Stimulated activated CD4-positive, alpha-beta T cell treated with anti-CD3 and anti-CD28 coated beads, TNF-alpha, amount 100 ng/mL, for 1 hour (primary cell): ENCODE measurements around the gene STAMBP.
A peak's percentile ranks its signal among the peaks of the same experiment; 100 is the strongest.
"Not testable (repeated sequence)": the region's sequence is repeated elsewhere in the genome, so short reads cannot be mapped to it uniquely, and the experiment has no call there.

Source experiments
- DNase-seq, 3 donors: peaks; one replicate each; pipeline ENCODE4 v3.0.0-alpha.2; 2020; ENCODE audit warnings: low read depth in 3 of 3, low spot score in 1 of 3

Gene STAMBP

DNA sequence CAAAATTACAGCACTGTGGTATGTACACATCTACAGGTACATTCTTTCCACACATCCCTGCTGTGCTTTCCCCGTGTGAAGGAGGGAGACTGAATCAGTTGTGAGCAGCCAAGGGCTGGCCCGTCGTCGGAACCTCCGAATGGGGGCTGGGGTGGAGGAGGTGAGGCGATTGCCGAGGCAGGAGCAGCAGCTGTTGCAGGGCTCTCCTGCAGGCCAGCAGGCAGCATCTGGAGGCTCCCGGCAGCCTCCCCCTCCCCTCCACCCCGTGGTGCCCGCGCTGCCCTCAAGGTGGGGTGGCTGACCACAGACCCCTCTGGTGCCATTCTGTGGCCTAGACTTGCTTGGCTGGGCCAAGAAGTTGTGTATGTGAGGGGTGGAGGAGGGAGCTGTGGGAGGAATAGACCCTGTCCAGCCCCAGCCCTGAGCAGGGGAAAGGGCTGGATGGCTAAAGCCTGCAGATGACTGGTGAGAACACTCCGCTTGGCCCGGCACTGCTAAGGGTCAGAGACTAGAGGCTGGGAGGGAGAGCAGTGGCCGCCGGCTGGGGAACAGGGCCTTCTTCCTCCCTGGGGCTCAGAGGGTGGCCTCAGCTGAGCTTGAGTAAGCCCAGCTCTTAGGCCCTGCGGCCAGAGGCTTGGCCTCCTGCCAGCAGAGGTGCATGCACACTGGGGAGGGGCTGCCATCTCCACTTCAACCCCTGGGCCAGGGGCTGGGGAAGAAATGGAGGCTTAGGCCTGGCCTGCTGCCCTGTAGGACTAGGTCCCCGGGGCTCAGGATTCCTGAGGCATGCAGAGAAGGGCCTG lies 7.6 kb downstream of the STAMBP start:
- no peak for DNase-seq

DNA sequence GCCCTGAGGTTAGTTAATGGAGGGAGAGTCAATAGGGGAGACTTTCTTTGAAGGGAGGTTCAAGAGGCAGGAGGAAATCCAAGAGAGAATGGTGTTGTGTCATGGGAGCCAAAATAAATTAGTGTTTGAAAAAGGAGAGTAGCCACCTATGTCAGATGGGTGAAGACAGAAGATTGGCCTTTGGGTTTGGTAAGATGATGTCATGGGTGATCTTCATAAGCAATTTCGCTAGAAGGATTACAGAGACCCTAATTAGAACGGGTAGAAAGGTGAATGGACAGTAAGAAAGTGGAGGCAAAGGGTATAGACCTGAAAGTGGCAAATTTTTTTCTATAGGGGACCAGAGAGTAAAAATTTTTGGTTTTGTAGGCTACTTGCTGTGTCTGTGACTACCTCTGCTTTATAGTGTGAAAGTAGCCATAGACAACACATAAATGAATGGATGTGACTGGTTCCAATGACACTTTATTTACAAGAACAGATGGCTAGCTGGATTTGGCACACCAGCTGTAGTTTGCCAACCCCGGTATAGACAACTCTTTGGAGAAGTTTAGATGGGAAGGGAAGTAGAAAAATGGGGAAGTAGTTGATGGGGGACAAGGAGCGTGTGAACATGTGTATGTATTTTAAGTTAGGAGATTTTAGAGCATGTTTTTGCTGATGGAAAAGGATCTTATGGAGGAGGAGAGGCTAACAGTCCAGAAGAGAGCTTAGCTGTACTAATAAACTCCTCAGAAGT lies 9.3 kb downstream of the STAMBP start:
- DNase-seq, result no peak

DNA sequence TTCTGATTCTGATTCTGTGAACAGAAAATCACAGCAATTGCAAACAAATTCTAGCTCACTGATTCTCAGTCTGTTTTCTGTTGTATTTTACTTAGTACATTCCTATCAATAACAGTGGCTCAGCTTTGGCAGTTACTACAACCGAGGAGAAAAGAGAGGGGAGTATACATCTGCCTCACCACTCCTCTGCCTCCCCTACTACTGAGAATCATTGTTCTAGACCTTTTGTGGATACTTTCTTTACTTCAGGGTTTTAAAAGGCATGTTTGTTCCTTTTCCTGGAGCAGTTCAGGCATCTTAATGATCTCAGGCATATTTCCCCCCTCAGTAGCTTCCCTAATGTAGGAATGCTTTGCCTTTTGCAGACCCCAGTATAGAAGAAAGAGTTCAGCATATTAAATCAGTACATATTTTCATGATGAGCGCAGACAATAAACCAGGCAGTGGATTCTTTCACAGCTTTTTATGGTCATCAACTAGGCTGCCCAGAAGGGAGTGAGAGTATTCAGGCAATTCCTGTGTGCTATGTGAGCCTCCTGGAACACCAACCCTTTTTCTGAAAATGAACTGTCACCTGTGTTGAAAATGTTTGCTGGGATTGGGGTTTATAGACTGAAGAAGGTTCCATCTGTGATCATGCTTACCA lies 10.3 kb downstream of the STAMBP start:
- DNase-seq, result no peak

DNA sequence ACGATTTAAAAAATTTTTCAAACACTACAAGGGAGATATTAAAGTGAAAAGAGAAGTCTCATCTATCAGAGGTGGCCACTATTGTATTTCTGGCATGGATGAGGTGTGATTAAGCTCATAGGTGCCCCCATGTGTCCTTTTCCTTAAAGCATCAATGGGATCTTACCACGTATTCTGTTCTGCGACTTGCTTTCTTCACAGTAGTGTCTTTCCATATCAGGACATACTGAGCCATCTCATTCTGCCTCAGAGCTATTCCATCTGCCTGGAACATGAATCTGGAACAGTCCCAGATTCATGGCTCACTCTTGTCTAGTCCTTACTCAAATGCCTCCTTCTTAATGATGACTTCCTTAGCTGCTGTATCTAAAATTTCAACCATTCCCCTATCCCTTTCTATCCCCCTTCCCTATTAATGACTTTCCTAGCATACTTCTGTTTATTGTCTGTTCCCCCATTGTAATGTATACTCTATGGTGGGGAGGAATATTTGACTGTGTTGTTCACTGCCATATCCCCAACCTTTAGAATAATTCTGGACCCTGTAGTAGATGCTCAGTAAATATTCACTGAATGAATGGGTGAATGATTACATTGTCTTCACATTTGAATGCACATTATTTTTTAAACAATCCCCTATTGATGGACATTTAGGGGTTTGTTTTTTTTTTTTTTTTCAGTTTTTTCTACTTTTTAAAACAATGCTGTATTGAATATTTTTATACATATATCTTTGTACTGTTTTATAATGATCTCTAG lies 11.1 kb downstream of the STAMBP start:
- DNase-seq, result no peak

DNA sequence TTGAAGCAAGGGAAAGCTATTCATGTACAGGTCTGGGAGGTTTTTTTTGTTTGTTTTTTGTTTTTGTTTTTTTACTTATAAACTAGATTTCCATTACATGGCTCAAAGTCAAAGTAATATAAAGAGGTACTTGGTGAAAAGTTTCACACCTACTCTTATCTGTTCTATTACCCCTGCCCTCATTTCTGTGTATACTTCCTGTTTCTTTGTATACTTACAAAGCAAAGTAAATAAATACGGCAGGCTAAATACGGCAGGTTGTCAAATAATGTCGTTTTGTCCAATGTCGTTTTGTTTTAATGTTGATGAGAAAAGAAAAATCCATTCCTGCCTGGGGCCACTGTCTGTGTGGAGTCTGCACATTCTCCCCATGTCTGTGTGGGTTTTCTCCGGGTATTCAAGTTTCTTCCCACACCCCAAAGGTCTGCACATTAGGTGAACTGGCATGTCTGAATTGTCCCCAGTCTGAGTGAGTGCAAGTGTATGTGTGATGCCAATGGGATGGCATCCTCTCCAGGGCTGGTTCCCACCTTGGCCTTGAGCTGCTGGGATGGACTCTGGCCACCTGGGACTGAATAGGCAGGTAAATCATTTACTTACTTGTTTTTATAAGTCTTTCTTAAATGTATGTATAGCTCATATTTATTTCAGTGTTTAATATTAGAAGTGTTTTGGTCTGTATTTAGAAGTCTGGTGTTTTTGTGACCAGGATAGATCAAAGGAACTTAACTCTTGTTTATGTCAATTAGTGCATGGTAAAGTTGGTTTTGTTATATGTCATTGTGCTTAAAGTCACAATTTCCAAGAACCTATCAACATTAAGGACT lies 13.4 kb downstream of the STAMBP start:
- DNase-seq, result no peak

DNA sequence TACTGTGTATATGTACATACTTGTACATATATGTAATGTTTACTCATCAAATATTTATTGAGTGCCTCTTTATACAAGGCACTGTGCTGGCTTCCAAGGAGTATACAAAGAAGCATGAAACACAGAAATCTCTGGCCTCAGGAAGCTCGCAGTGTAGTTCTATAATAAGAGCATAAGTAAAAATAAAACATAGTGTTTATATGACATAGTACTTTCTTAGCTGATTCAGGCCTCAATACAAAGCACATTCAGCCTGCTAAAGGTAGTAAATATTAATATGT lies 13.9 kb downstream of the STAMBP start:
- DNase-seq, result no peak

DNA sequence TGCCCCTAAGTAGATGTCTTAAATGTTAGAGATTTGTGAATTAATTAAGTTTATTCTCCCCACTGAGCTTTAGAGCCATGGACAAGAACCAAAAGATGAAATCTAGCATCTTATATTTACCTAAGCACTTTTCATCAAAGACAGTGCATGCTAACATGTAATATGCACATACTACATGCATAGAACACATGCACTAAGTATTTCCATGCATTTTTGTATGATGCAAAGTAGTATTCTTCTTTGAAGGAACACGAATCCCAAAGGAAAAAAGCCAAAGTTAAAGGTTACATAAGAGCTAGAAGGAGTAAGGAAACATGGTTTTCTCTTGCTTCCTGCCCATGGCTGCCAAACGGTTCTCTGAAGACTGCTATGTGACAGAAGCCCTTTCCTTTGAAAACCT lies 15.3 kb downstream of the STAMBP start:
- DNase-seq, result no peak

DNA sequence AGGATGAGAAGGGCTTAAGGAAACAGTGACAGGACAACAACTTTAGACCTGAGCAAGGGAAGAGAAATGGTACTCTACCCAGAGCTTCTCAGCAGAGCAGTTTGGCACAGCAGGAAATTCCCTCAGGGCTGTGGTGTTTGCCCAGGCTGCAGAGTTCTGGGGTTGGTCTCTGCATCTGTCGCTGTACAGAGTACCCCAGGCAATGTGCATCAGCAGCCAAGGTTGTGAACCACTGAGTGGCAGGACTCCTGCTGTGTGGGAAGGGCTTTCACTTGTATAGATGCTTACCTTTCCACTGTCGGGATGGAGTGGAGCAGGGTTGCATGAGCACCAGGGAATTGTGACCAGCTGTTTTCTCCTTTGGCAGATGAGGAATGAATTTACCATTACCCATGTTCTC lies 21.2 kb downstream of the STAMBP start:
- no peak for DNase-seq

DNA sequence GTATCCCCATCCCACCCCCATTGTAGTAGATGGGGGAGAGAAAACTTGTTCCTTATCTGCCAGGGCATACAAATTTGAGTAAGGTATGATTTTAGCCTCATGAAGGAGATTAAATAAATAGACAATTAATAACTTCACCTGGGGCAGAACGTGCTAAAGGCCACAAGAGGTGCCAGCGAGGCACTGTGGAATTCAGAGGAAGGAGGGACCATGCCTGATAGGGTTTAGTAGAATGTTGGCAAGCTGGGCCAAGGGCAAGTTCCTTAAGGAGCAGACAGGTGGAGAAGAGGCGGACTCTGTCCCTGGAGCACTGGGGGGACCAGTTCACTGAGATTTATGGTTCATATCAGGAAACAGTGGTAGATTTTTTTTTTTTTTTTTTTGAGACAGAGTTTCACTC lies 22.5 kb downstream of the STAMBP start:
- no peak for DNase-seq

DNA sequence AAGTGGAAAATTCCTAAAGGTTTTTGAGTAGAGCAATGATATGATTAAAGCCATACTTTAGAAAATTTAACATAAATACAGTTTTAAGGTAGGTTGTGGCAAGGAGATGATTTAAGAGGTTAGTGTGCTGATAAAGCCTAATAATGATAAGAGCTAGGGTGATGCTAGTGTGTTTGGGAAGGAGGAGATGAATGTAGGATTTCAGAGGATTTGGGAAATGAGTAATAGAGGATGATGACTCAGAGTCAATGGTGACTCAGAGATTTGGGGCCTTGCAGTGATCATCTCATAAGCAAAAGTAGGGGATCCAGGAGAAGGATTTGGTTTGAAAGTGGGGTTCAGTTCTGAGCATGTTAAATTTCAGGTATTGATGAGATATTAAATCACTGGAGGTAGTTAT lies 23.3 kb downstream of the STAMBP start:
- no peak for DNase-seq

DNA sequence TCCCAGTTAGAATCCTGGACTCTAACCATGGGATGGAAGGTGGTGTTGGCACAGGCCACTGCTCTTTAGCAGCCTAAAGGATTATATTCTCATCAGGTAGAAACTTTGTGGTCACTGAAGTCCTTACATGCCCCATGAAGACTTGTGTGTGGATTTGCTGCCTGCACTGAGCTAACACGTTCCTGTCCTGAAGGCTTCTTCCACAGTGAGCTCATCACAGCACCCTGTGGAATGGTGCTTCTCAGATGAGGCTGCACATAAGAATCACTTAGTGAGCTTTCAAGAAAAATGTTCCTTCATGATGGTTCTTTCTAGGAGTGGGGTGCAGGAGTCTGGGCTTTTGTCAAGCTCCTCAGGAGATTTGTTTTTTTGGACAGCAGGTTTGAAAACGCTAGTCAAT lies 26.8 kb downstream of the STAMBP start:
- DNase-seq, result no peak

DNA sequence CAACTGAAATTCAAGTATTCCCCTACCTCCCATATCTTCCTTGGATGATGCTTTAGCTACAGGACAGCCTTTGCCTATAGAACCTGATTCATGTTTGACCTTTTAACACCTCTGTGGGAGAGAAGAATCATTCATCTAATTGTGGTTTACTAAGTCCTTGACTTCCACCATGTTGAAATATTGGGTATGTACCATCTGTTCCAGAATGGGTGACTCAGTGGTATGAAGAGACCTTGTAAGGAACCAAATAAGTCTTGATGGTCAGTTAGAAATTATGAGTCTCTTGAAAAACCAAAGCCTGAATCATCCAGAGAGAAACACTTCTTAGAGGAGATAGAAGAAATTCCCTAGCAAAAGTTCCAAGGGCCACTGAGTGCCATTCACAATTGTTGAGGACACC lies 27.5 kb downstream of the STAMBP start:
- no peak for DNase-seq

DNA sequence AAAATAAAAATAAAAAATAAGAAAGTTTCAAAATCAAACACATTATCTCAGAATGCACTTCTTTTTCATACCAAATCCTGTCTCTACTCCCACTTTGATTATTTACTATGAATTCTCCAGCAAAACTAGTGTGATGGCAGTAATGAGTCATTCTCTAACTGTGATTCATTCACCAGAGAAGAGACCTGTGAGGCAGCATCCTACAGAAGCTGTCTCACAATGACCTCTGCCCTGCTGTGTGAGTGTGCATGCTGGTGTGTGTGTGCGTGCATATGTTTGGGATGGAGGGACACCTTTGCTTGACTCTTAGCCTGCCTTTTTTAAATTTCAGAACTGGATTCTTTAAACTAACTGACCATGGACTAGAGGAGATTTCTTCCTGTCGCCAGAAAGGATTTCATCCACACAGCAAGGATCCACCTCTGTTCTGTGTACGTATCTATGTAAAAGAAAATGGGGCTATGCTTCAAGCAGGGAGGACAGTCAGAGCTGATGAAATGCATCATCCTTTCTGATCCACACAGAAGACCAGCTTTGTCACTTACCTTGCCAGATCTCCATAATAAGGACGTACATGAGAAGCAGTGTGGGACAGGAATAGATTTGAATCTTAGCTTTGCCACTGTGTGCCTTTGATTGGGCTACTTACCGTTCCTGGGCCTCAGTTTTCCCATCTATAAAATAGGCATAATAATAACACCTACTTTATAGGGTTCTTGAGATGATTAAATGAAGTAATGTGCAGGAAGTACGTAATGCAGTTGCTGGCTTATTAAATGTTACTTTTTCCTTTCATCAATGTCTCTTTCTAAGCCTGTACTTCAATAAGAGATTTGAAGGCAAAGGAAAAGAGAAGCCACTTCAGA lies 31.2 kb downstream of the STAMBP start:
- peak in 1 of 3 donors; percentile 15 for DNase-seq

DNA sequence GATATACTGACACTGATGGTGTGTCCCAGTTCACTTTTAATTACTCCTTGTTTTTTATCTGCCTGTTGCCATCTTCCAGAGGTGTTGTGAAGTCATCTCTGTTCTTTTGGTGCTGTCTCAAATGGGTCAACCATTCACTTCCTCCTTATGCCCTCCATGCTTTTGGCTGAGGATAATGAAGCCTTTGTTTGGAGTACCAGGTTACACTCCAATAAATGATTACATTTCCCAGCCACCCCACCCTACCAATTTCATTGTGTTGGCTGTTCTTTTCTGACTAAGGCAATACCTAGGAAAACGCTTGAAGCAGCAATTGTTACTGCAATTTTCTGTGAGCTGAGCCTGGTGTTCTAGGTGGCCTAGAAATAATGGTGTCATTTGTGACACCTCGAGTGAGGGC lies 34.2 kb downstream of the STAMBP start:
- no peak for DNase-seq

DNA sequence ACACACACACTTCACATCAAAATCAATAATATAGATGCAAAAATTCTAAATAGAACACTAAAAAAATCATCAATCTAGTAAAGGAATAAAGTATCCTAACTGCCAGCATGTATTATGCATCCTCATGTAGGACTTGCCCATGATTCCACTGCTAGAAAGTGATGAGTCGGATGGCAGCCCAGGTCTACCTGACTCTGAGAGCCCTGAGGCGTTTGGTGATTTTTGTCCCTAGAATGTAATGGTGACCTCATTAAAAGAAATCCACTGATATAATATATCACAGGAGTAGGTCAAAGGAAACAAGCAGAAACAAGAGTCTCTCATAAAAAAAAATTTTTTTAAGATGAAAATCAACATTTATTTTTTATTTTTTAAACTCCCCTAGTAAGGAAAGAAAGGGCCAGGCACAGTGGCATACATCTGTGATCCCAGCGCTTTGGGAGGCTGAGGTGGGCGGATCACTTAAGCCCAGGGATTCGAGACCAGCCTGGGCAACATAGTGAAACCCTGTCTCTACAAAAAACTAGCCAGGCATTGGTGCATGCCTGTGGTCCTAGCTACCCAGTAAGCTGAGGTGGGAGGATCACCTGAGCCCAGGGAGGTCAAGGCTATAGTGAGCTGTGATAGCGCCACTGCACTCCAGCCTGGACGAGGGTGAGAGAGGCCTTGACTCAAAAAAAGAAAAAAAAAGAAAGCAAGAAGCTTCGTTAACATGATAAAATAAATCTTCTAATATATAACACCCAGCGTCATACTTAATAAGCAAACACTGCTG lies 39.6 kb downstream of the STAMBP start:
- DNase-seq, result no peak

DNA sequence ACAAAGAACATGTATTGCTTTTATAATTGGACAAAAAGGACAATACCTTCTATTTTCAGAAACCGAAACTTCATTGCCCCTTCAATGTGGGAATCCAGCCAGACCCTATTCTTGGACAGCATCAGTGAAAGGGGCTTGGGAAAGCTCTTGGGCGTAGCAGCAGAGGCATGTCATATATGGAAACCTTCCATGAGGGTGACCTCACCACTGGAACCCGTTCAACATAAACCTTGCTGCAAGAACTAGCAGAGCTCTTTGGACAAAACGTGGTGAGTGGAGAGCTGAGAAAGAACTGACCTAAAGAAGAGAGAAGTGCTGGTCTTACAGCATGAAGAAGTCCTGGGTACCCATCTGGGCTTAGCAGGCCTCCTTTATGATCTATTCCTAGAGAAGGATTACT lies 41.3 kb downstream of the STAMBP start:
- no peak for DNase-seq

DNA sequence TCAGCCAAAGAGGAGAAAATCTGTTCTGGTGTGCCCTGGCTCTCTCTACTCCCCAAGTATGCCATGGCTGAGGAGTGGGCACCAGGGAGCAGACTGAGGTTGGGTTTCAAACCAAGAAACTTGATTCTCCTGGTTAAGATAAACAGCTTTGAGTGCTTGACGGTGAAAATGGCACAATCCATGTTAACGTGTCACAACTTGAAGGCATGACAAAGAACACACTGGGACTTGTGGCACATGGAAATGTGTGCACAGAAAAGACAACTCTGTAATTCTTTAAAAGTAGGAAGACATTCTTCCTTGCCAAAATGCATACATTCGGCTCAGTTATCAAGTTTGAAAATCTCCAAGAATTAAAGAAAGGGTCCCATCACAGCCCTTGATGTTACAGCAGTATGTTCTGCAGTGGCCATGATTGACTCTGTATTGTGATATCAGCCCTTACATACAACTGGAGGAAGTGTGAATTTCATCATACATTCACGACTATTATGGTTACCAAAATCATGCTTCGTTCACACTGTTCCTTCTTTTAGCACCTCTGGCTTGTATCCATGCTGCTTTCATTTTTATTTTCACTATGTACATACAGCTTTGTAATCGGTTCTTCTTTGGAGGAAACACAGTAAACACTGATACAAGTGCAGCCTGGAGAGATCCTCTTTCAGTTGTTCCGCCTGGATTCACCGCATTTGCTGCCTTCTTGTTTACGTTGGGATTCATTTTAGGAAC lies 48.5 kb downstream of the STAMBP start:
- DNase-seq, result no peak

DNA sequence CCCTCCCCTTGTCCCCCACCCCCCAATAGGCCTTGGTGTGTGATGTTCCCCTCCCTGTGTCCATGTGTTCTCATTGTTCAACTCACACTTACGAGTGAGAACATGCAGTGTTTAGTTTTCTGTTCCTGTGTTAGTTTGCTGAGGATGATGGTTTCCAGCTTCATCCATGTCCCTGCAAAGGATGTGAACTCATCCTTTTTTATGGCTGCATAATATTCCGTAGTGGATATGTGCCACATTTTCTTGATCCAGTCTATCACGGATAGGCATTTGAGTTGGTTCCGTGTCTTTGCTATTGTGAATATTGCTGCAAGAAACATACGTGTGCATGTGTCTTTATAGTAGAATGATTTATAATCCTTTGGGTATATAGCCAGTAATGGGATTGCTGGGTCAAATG lies 49.2 kb downstream of the STAMBP start:
- not testable (repeated sequence) for DNase-seq
